Activated CD8-positive, alpha-beta memory T cell treated with anti-CD3 and anti-CD28 coated beads, Interleukin-2, amount 50 U/mL, for 48 hours (primary cell): Measurements from ENCODE around the gene EPB42.
A peak's percentile ranks its signal among the peaks of the same experiment; 100 is the strongest.
"Not testable (repeated sequence)": the region's sequence is repeated elsewhere in the genome, so short reads cannot be mapped to it uniquely, and the experiment has no call there.

Experiments used
- DNase-seq: peaks from one replicate; pipeline ENCODE4 v3.0.0-alpha.2; 2020

Gene EPB42

DNA sequence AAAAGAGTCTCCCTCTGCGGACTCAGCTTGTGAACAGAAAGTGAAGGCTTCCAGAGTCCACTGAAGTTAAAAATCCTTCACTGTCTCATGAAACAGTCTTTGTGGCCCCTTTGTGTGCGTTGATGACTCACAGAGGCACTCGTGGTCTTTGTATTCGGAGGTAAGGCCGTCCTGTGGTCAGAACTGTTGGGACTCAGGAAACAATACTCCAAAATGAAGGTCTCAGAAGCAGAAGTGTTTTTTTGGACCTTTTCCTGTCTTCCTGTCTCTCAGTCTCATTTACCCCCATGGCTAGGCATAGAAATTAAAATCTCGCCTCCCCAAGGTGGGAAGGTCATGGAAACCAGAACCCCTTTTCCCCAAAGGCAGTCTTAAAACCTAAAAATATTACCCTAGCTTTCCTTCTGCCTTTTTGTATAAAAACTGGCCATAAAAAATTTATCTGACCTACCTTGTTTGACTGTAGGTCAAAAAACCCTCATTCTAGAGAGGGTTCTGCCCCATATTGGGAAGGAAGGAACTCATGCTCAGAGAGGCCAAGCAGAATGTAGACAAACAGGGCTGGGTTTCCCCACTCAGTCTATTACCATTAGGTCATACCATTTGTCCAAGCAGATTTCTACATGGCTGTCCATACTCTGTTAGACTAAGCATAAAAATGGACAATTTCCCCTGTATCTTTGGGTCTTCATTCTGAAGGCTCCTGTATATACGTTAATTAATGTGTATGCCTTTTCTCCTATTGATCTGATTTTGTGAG is 19.1 kb upstream of the EPB42 start:
- DNase-seq = no peak

DNA sequence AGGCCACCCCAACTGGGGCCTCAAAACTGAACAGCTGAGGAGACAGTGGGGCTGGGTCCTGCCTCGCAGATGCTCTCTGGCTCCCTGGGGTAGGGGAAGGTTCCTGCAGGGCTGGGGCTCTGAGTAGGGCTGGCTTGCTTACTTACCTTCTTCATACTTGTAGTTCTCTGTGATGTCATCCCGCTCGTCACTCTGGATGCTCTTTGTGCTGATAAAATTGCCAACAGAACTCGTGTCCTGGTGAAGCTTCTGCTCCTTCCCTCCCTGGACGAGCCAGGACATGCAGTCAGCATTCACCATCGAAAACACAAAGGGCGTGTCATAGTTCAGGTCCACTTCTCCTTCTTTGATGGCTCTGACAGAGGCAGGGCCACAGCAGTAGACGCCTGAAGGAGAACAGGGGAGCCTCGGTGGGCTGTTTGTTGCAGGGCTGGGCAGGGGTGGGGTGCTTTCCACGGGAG is 17.9 kb upstream of the EPB42 start:
- no peak for DNase-seq

DNA sequence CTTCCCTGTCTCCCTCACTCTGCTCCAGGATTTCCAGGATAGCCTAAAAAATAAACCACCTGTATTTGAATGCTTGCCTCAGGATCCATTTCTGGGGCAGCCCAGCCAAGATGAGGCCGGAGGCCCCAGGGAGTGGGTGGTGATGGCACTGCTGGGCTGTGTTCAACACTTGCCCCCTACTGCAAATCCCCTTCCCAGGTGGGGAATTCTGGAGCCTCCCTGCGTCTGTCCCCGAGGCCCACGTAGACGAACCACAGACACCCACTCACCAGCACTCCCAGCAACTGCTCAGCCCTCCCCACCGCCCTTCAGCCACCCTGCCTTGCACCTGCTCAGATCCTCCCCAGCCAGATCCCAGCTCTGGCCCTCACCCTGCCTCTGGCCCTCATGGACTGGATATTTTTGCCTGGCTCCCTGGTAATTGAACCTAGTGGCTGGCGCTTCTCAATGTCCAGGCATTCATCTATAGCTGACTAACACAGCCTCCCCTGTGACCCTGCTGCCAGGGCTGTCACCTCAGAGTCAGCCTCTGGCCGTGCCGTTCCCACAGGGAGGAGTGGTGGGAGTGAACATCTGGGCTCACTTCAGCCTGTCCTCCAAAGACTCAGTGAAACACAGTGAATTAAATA is 17.1 kb upstream of the EPB42 start:
- DNase-seq = peak; percentile 15

DNA sequence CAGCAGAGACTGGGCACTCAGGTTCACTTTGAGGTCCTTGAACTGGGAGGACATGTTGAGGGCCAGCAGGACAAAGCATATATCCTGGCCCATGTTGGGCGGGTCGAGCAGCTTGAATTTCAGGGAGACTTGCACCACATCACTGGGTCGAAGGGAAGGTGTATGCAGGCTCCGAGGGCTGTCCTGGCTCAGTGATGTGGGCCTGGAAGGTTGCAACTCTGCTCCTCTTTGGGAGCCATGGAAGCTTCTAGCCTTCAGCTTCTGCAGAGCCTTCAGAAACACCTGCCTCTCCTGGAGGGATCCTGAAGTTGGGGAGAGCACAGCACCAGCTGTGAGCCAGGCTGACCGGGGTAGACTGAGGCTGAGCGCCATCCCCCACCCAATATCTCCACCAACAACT is 14.7 kb upstream of the EPB42 start:
- no peak for DNase-seq

DNA sequence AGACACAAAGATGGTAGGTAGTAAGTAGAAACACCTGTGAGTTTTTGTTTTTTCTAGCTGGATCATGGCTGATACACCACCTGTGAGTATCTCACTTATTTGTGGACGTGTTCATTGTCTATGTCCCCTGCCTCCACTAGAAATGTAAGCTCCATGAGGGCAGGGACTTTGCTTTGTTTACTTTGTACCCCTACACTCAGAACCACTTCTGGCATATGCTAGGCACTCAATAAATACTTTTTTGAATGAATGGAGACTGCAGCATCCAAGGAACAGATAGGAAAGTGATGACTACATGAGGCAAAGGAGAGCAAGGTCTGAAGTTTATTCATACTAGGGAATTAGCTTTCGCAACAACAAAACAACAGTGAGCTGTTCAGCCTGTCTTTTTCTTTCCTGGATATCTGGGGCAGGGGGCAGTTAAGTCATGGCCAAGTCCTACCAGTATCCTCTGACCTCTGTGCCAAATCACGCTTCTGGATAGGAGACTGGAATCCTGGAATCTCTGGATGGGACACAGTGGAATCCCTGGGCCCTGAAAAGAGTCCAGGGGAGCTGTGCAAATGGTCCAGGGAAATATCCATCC is 11.6 kb upstream of the EPB42 start:
- DNase-seq = no peak

DNA sequence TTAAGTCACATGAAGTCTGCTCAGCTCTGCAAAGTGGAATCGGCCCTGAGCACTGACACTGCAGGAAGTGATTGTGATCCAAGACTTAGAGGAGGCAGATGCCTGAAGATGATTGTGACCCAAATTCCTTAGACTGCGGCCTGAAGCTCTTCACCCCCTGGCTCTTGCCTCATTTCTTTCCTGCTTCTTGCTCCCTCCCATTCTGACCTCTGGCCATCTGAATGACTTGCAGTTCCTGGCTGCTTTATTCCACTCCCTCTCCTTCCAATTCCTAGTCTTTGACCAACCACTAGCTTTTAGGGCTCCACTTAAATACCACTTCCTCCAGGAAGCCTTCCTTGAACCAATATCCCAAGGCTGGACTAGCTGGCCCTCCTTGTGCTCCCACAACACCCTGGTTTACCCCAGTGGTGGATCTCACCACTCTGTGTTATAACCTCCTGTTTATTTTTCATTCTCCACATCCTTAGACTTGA is 9.9 kb upstream of the EPB42 start:
- DNase-seq = no peak

DNA sequence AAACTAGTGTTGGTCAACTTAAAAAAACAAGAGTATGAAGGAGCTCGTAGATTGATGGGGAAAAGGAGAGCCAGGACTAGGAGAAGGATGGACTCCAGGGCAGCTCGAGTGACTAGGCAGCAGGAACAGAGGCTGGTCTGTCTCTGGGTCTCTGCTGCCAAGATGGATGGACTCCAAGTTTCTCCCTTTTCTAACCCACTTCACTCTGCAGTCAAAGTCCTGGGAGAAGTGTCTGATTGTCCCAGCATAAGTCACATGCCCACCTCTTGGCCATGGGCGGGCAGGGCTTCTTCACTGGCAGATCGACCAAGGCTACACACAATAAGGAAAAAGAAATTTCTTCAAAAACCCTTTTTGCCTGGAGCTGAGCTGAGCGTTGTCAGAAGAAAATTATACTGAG is 9.2 kb upstream of the EPB42 start:
- no peak for DNase-seq

DNA sequence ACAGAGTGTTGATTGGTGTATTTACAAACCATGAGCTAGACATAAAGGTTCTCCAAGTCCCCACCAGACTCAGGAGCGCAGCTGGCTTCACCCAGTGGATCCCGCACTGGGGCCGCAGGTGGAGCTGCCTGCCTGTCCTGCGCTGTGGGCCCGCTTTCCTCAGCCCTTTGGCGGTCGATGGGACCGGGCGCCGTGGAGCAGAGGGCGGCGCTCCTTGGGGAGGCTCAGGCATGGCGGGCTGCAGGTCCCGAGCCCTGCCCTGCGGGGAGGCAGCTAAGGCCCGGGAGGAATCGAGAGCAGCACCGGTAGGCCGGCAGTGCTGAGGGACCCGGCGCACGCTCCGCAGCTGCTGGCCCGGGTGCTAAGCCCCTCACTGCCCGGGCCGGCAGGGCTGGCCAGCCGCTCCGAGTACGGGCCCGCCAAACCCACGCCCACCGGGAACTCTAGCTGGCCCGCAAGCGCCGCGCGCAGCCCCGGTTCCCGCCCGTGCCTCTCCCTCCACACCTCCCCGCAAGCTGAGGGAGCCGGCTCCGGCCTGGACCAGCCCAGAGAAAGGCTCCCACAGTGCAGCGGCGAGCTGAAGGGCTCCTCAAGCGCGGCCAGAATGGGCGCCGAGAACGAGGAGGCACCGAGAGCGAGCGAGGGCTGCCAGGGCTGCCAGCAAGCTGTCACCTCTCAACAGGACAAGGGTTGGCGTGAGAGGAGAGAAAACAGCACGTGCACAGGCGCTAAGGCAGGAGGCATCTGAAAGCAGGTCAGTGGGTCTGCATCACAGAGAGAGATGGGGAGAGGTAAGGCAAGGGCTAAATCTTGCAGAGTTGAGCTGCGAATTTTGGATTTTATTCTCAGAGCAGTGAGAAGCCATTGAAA is 5.9 kb upstream of the EPB42 start:
- DNase-seq = no peak

DNA sequence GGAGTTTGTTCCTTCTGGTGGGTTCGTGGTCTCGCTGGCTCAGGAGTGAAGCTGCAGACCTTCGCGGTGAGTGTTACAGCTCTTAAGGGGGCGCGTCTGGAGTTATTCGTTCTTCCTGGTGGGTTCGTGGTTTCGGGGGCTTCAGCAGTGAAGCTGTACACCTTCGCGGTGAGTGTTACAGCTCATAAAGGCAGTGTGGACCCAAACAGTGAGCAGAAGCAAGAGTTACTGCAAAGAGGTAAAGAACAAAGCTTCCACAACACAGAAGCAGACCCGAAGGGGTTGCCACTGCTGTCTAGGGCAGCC is 5.1 kb upstream of the EPB42 start:
- not testable (repeated sequence) for DNase-seq

DNA sequence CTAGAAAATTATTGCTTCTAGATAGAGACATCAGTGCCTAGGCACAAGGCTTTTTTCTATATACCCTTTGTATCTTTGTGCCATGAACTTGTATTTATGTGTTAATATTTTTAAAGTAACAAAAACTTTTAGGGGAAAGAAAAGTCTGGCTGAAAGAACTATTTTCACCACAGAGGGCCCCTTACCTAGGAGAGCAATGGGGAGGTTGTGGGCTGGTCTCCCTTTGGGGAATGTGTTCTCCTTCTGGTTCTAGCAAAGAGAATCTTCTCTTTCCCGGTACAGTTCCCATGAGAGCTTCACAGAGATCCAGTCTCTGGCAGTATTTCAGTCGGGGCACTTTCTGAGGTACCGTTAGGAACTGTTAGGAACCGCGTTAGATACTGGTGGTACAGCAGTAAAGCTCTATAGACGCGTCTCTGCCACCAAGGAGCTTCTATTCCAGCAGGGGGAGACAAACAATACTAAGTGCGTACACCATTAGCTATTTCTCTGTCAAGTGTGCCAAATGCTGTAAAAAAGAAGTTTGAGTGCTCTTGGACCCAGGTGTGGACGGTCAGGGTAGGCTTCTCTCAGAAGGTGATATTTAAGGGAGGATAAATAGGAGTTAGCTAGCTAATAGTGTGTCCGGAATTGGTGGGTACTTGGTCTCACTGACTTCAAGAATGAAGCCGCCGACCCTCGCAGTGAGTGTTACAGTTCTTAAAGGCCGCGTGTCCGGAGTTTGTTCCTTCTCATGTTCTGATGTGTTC is 4.6 kb upstream of the EPB42 start:
- no peak for DNase-seq

DNA sequence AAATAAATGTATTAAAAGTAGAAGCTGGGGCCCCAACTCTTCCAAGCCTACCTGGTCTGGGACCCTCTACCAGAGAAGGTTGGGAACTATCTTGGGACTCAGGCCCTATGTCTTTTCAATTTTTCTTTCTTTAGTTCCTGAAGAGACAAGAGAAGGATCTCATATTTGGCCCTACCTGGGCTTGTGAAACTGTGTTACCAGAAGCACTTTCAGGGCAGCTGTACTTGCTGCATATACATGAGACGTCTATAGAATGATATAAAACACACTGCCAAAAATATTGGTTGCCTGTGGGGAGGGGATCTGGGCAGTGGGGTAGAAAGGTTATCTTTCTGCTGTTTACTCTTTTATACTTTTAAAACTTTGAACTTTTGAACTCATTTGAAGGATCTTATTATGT is 604 bp upstream of the EPB42 start:
- DNase-seq = no peak

DNA sequence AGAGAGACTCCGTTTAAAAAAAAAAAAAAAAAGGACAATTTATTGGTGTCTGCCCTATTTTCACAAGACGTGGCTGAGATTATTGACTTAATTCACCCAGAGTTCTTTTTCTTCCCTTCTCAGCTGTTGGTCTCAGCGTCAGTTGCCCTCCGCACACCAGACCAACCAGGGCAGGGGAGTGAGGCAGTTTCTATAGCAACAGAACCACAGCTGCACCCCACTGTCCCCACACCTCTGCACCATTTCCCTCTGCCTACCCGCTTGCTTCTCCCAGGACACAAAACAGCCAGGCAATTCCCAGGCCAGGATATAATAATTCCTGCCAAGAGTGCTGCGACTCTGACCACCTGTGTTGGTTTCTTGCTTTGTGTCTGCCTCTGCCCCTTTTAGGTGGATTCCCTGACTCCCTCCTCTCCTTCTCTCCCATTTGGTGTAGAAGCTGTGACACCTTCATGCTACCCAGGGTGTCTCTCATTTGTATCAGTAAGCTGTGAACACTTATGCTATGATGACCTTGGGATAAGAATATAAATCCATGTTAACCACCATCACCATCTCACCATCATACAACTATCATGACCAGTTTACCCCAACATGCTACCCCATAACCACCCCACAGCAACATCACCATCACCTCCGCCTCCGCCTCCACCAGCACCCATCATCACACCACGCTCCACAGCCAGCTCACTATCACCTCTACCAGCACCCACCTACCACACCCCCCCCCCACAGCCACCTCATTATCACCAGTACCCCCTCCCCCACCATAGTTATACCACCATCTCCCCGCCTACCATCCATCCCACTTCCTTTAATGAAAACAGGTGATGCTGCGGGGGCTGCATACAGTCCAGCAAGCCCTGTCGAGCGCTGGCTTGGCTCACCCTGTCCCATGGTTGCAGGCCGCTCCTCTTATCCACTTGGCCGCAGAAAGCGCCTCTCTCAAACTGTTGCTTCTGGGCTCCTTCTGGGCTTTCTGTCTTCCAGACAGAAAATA is 589 bp downstream of the EPB42 start:
- DNase-seq = no peak

DNA sequence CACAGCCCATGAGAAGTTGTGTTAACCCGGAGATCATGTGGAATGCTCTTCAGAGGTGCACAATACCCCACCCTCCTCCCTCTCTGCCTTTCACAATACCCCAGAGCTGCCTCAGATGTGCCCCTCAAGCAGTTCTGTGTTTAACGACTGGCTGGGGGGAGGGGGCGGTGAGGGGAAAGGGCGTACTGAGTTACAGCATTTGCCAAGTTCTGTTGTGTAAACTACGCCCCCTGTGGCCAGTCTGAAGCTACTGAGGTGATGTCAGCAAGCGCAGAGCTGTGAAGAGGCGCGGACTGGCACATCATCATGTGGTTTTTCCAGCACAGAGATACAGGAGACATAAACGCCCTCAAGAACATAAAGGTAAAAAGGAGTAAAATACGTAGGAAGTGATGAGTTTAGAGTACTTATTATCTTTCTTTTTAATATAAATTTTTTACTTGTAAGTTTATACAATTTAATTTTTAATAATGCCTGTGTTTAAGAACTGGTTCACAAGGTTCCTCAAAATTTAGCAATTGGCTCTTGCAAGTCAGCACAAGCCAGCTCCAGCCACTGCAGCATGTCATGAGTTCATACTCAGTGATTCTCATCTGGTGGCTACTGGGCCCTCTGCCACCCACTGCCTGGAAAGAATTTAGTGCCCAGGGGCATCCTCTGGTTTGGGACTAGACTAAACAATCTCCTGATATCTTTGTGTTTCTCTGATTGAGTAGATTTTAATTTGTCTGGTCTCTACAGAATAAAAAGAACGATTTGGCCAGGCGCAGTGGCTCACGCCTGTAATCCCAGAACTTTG is 1.7 kb downstream of the EPB42 start:
- DNase-seq = no peak

DNA sequence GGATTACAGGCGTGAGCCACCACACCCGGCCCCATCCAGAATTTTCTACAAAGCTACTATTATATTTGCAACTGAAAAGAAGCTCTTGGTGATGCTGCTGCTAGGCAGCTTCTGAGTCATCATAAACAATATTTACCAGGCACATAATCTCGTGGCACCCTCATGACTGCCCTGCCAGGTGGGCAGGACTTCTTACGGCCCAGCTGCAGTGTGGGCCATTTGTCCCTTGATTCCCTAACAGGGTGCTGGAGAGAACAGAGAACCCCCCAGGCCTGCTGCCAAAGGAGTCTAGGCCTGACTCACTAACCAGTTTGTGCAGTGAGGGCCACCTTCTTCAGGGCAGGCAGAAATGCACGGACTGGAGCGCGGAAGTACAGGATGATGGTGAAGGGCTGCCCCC is 4.9 kb downstream of the EPB42 start:
- peak; percentile 17 for DNase-seq

DNA sequence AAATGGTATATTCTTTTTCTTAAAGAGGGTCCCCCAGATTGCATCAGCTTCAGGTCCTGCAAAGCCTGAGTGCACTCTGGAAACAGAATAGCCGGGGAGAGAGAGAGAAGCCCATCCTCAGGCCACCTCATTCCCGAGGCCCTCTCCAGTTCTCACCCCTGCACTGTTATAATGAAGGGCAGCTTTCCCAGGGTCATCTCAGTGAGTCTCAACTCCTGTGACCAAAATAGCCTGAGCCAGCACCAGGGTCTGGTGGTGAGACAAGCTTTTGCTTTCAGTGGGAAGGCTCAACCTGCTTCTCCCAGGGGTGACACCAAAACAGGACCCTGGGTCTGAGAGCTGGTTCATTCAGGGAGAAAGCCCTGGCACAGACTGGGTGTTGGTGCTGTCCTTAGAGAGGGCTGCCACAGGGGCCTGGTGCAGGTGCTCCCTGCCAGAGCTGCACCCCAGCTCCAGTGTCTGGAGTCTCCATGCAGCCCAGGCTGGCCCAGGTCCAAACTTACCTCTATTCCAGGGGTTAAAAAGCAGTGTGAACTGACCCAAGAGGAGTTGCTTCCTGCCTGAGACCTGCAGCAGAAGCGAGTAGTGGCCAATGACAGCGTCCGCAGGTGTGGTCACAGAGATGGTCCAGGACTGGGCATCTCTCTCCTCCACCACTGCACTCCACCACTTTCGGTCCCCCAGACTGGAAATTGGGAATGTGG is 6.1 kb downstream of the EPB42 start:
- DNase-seq = no peak

DNA sequence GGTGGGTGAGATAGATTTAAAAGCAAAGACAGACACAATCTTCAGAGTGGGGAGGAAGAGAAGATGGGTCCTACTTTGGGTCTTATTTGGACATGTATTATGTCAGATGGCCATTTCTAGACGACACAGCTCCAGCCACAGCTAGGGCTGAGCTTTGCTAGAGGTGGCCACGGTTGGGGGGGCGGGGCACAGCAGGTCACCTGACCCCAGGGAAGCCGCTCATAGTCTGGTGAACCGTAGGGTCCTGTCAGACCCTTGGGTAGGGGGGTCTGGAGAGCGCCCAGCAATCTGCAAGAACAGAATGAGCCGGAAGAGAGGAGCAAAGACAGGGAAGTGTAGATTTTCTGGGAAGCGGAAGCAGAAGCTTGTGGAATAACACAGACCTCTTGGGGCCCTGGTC is 6.6 kb downstream of the EPB42 start:
- no peak for DNase-seq

DNA sequence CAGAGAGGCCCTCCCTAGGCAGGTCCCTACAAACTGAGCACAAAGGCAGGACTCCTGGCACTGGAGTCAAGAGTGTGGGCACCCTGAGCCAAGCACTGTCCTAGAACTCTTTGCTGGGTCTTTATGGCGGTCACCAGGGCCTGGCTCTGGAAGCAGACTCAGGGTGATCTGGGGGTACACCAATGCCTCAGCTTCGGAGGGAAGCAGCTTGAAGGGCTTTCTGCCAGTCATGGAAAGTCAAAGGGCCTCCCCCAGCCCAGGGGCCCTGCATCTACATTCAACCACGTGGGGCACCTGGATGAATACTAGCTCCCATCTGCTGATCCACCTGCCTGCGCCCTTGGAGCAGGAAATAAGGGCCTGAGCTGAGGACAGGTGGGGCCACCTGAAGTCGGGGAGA is 7.4 kb downstream of the EPB42 start:
- DNase-seq = no peak

DNA sequence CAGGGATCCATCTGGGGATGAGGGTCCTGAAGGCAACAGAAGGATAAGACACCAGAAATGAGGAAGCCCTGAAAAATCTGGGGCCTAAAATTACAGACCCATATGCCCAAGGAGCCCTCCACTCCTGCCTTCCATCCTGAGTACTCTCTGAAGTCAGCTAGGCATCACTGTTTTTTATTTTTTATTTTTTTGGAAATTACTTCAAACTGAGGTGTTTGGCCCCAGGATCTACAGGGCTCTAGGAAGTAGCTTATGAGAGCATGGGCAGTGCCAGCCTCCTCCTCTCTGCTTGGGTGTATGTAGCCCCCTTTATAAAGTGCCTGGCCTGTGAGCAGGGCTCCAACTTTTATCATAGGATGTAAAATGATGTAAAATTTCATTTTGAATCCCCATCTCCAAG is 7.9 kb downstream of the EPB42 start:
- DNase-seq = no peak

DNA sequence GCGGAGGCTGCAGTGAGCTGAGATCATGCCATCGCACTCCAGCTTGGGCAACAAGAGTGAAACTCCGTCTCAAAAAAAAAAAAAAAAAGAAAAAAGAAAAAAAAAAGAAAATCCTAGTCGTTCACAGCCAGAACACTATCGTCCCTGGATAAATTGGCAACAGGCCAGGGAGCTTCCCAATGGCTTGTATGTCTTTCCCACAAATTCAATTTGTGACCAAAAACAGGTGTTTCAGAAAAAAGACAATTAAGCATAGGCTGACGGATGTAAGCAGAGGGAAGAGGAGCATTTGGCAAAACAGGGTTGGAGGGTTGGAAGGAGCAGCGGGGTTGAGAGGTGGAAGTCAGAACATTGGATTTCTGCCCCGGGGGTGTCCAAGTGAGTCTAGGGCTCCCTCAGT is 8.5 kb downstream of the EPB42 start:
- DNase-seq = no peak

DNA sequence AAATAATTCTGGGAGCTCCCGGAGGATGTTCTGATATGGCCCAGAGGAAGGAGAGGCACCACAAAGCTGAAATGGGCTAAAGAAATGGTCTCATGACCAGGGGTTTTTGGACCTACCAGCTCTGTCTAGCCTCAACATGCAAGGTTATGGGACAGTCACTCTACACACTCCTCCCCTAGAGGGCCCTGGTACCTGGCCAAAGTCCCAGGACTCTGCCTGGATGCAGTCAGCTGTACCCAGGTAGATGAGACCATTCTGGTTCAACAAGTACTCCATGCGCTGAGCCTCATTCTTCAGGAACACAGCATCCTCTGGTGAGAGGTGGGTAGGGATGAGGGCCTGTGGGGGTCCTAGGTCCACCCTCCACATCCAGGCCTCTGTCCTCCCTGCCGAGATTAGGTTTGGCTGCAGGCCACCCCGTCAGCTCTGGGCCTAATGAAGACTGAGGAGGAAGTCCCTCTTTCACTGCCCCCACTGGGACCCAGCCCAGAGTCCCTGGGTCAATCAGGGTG is 9.5 kb downstream of the EPB42 start:
- no peak for DNase-seq
